GM12878 (cell line): ENCODE measurements around the gene STARD13. TPM values are rescaled to one million over a fixed set of nuclear protein-coding genes. Genes with fewer than 3 reads are reported as not detected.

Experiments used
- ATAC-seq: fragments of 200-7000 bp; cut with Tn5 transposase; 3 replicates; pipeline ENCODE4 v1.9.1; 2020; ENCODE audit warnings: mild to moderate bottlenecking, moderate library complexity
- BruUV-seq: library from RNA; stranded (reverse); fragments of 400-500 nt; replicated peaks from 2 replicates; lab custom pipeline; 2021; lab: Mats Ljungman, UMichigan
- CTCF ChIA-PET: fragments of 300-600 bp; sonication (Branson Sonifier 250); formaldehyde crosslinking; extraction: SDS; loops from one replicate; lab custom pipeline; 2021; ENCODE audit warnings: inconsistent platforms; lab: Yijun Ruan, JAX
- POLR2A ChIA-PET: fragments of 350-600 bp; formaldehyde crosslinking; extraction: SDS; loops from one replicate; lab custom pipeline; 2021; ENCODE audit warnings: inconsistent platforms; lab: Charles Lee
- RAD21 ChIA-PET: fragments of 300-600 bp; sonication (Branson Sonifier 250); formaldehyde crosslinking; loops from one replicate; lab custom pipeline; 2023; ENCODE audit warnings: antibody characterized with exemption; ENCODE audit not compliant: unreplicated experiment; lab: Charles Lee
- SMC1A ChIA-PET: fragments of 300-600 bp; sonication (Branson Sonifier 250); formaldehyde crosslinking; loops from one replicate; lab custom pipeline; 2023; ENCODE audit not compliant: unreplicated experiment, uncharacterized antibody; lab: Charles Lee
- DNase-seq: peaks from one replicate; pipeline ENCODE4 v3.0.0-alpha.2; 2011; ENCODE audit warnings: low read depth, low spot score
- FAIRE-seq: peaks from 3 replicates; lab custom pipeline; 2011; peaks lifted over from hg19 to GRCh38; lab: Jason Lieb, UNC
- H2AFZ ChIP-seq: 2 replicates; pipeline ENCODE4 v1.6.0; 2011; ENCODE audit warnings: low read depth, low read length, control low read depth; ENCODE audit not compliant: control insufficient read depth
- H3K27ac ChIP-seq: 2 replicates; pipeline ENCODE4 v1.5.1; 2011; ENCODE audit warnings: control low read depth; ENCODE audit not compliant: control insufficient read depth, insufficient read depth
- H3K27me3 ChIP-seq, 2 experiments: replicated peaks in 1 of 2; 2 replicates each; pipeline versions ENCODE4 v1.6.0 to v1.6.1; 2011; ENCODE audit warnings: low read length in 1 of 2; ENCODE audit not compliant: control insufficient read depth in 2 of 2, insufficient read depth in 2 of 2
- H3K36me3 ChIP-seq, 2 experiments: 2 replicates each; pipeline ENCODE4 v1.5.1; 2011; ENCODE audit warnings: low read length in 1 of 2; ENCODE audit not compliant: control insufficient read depth in 2 of 2, insufficient read depth in 2 of 2
- H3K4me1 ChIP-seq: 2 replicates; pipeline ENCODE4 v1.6.1; 2011; ENCODE audit warnings: mild to moderate bottlenecking, low read length, moderate library complexity, mixed read lengths; ENCODE audit not compliant: control insufficient read depth, insufficient read depth
- H3K4me2 ChIP-seq: 2 replicates; pipeline ENCODE4 v1.6.0; 2011; ENCODE audit warnings: control low read depth; ENCODE audit not compliant: control insufficient read depth, insufficient read depth
- H3K4me3 ChIP-seq: fragments of 200-600 bp; sonication (generic); 2 replicates; pipeline ENCODE4 v1.5.1; 2016
- H3K79me2 ChIP-seq: 2 replicates; pipeline ENCODE4 v1.6.0; 2011; ENCODE audit warnings: low read length; ENCODE audit not compliant: control insufficient read depth, insufficient read depth
- H3K9ac ChIP-seq: 2 replicates; pipeline ENCODE4 v1.8.0; 2011; ENCODE audit warnings: low read length, control low read depth, mixed read lengths; ENCODE audit not compliant: control insufficient read depth, insufficient read depth
- H3K9me3 ChIP-seq: replicated peaks from 3 replicates; pipeline ENCODE4 v1.5.1; 2011; ENCODE audit warnings: mild to moderate bottlenecking, low read length; ENCODE audit not compliant: control insufficient read depth, insufficient read depth
- H4K20me1 ChIP-seq: 2 replicates; pipeline ENCODE4 v1.6.0; 2011; ENCODE audit not compliant: control insufficient read depth, insufficient read depth
- CEBPB ChIP-seq, 2 experiments: fragments of 150-350 bp in 1 of 2; IDR thresholded peaks; 2 replicates each; pipeline ENCODE4 v1.6.1; 2012 to 2014; ENCODE audit warnings: low read depth in 2 of 2, low read length in 2 of 2, borderline replicate concordance in 1 of 2, inconsistent platforms in 1 of 2
- KDM1A ChIP-seq: fragments of 200-600 bp; sonication (generic); IDR thresholded peaks from 2 replicates; pipeline ENCODE4 v1.6.1; 2016; ENCODE audit warnings: borderline replicate concordance
- RB1 ChIP-seq: fragments of 450-650 bp; formaldehyde crosslinking; IDR thresholded peaks from 2 replicates; pipeline ENCODE4 v1.6.1; 2017; ENCODE audit warnings: mild to moderate bottlenecking, borderline replicate concordance
- SIN3A ChIP-seq: IDR thresholded peaks from 2 replicates; pipeline ENCODE4 v1.6.1; 2012; ENCODE audit warnings: low read depth, low read length, improper control_type of control experiment
- ZNF592 ChIP-seq: fragments of 450-650 bp; IDR thresholded peaks from 2 replicates; pipeline ENCODE4 v1.6.1; 2017; ENCODE audit warnings: mild to moderate bottlenecking, moderate library complexity
- WGBS: methylation state at CpG from one replicate; pipeline ENCODE4 v1.1.6; 2016; ENCODE audit warnings: low lambda C conversion rate; ENCODE audit not compliant: insufficient replicate concordance, insufficient coverage; ENCODE audit errors: missing lambda C conversion rate; 5-methylcytosine and 5-hydroxymethylcytosine counted together
- in situ Hi-C: fragments of 300-500 bp; cut with MboI; formaldehyde crosslinking; loops from 9 replicates; pipeline ENCODE4 v1.14.3; 2018; ENCODE audit warnings: mixed read lengths
- intact Hi-C: fragments of 100-400 bp; cut with micrococcal nuclease; formaldehyde crosslinking; loops from one replicate; pipeline ENCODE4 v1.14.2; 2022; ENCODE audit not compliant: unreplicated experiment
- polyA plus RNA-seq, 11 experiments: library from polyadenylated mRNA; depleted of rRNA in 4 of 11; unstranded in 6 of 11; stranded (reverse) in 5 of 11; fragments of >200 nt; fragmentation: Nextera tagmentation in 4 of 11; fragmentation: Illumina TruSeq in 1 of 11; extraction: Ambion mirVana in 4 of 11; extraction: Trizol in 1 of 11; gene quantifications; 1 replicate in 1 of 11; 2 replicates in 10 of 11; pipeline versions ENCODE4 v1.2.1 to v1.2.3, GENCODE V29; 2011 to 2016; ENCODE audit warnings: inconsistent platforms in 2 of 11, missing spikeins in 2 of 11, low read depth in 1 of 11
- total RNA-seq, 4 experiments: library from RNA; depleted of rRNA in 3 of 4; stranded (reverse); fragments of >200 nt in 3 of 4; fragmentation: Illumina TruSeq in 1 of 4; extraction: Trizol in 1 of 4; gene quantifications; 2 replicates each; pipeline versions ENCODE4 v1.2.1 to v1.2.3, GENCODE V29; 2013 to 2021

STARD13 gene
- total and polyA plus RNA-seq, 10 of the 15 experiments (the other 5 are each of a cell fraction or from before 2014, with no cell fraction given) = 4.0 to 41.6 (median 10.1) TPM

GRCh38 chr13:33127009-33127551 lies 158.5 kb downstream of the STARD13 start (continued):
- no peak for TF ChIP-seq ZNF592
- no peak for TF ChIP-seq KDM1A
- TF ChIP-seq SIN3A = no peak
- TF ChIP-seq RB1 = no peak

GRCh38 chr13:33125821-33126570 lies 159.6 kb downstream of the STARD13 start:
- H3K9me3 ChIP-seq = no peaks in the 10 kb centered on the region
- DNase-seq = no peak
- ATAC-seq = no peak
- POLR2A ChIA-PET = interaction anchor here (0.9 to 1.5 kb wide), 2 partner anchors 10 to 15 kb away, joined by 3 read pairs; no protein-coding TSS in a partner anchor
- 73% methylated on average over 10 of the region's 10 CpGs for WGBS
- RAD21 ChIA-PET = no interaction called here
- H3K27me3 ChIP-seq = no peaks in the 10 kb centered on the region
- no peak for FAIRE-seq
- H3K9ac ChIP-seq = no peak overlapping the region
- H3K79me2 ChIP-seq = no peaks in the 10 kb centered on the region
- no peak overlapping the region for H2AFZ ChIP-seq
- SMC1A ChIA-PET = interaction anchor here (1.0 to 2.2 kb wide), 4 partner anchors 9 to 67 kb away, joined by 3 to 11 read pairs (median 3); no protein-coding TSS in a partner anchor
- H3K27ac ChIP-seq = no peak overlapping the region
- no peak for TF ChIP-seq CEBPB (IDR thresholded peaks at IDR 0.05; ENCODE audit: borderline replicate concordance in 1 of 2, low read depth in 2 of 2, low read length in 2 of 2)
- CTCF ChIA-PET = interaction anchor here (7.6 kb wide), 1 partner anchor 15 kb away, joined by 35 read pairs; no protein-coding TSS in a partner anchor
- no peaks in the 10 kb centered on the region for H4K20me1 ChIP-seq
- no TSS peak for BruUV-seq
- no peak overlapping the region for H3K4me3 ChIP-seq
- no peak overlapping the region for H3K4me2 ChIP-seq
- no peaks in the 10 kb centered on the region for H3K4me1 ChIP-seq
- H3K36me3 ChIP-seq = peaks cover 4 to 32% of the 10 kb centered on the region in 2 experiments
- intact Hi-C loops = no loop called here
- in situ Hi-C loops = no loop called here
